Measurements from ENCODE around the gene IQCN.

Gene IQCN

DNA sequence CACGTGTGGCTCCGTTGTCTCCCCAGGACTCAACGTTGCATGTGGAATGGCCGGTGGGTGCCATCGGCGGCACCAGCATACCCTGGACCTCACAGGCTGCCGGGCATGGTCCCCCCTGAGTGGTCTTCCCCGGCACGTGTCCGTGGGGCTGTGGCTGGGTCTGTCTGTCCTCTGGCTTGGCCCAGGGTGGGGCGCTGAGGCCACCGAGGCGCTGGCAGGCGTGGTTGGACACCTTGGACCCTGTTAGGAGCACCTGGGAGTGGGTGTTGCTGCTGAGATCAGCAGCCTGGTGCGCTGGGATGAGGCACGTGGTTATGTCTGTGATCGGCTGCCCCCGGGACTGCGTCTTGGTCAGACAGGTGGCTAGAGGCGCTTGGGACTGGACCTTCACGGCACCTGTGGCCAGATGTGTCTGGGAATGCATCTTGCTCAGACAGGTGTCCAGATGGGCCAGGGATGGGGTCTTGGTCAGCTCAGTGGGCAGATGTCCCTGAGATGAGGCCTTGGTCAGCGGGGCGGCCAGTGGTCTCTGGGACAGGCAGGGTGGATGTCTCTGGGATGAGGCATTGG, 9.2 kb downstream of the IQCN start:
- DNase-seq (ENCODE audit: low read depth in 2 of 2): no peak

DNA sequence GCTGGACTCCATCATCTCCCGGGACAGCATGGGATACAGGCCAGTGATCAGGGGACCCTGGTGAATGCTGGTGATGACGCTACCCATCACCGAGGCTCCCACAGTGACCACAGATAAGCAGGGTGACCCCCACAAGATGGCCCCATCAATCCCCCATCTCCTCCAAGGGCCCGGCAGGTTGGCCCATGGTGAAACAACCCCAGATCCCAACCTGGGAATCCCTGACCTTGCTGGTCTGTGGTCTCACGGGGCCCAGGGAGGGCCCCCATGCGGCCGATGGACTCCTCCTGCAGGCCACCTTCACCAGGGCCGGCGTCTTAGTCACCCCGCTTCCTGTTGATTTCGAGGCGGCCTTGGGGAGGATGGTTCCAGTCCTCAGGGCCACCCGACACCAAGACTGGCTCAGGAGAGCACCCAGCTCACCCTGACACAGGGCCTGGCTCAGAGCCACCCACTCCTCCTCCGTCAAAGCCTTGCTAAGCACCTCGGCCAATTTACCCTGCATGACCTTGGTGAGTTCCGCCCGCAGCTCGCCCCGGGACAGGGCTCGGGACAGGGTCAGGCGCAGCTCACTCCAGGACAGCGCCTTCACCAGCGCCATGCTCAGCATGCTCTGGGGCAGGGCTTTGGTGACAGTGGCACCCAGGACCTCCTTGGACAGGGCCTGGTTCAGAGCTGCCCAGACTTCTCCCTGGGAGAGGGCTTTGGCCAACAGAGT, 10.0 kb downstream of the IQCN start:
- DNase-seq (ENCODE audit: low read depth in 2 of 2): no peak

DNA sequence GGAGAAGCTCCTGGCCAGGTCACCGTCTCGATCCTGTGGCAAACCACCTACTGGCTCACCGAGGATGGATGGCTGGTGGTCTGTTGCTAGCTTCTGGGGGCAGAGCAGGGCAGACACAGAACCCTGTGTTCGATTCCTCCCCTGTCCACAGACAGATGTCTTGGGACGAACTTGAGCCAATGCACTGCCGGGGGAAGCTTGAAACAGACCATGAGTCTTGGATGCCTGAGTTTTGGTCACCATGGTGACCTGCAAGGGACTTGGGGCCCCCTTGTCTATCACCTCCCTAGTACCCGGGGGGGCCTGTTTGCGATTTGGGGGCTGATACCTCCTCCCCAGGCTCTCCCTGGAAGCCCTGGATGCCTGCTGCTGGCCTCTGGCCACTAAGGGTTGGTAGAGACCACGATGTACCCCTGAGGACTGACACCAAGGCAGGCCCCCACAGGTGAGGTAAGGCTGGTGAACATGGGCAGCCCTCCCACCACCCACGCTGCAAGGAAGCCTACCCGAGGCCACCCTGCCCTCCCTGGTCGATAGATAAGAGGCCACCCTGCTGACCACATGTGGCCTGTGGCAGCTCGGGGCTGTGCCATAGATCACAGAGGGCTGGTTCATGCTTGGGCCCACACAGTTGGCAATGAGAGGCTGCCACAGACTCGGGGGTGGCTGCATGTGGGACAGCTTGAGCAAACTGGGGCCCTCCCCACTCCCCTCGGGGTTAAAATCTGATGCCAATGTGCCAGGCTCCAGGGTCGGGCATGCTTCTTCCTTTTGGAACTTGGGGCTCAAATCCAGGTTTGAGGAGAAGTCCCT, 10.7 kb downstream of the IQCN start:
- no peak for DNase-seq (ENCODE audit: low read depth in 2 of 2)

DNA sequence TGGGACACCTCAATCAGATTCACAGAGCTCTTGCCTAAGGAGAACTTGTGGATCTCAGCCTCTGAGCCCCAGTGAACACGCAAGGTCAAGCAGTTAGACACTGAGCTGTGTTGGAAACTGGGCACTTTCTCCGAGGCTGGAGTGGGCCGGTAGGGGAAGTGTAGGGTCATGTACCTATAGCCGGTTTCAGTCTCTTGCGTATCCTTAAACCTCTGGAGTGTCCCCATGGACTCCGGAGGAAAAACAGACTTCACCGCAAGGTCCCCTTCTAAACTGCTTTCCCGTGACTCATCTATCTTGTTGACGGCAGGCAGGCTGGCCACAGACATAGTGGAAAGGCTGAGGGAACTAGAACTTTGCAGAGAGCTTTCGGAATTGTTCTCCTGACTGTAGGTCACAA, 11.3 kb downstream of the IQCN start:
- no peak for DNase-seq (ENCODE audit: low read depth in 2 of 2)

DNA sequence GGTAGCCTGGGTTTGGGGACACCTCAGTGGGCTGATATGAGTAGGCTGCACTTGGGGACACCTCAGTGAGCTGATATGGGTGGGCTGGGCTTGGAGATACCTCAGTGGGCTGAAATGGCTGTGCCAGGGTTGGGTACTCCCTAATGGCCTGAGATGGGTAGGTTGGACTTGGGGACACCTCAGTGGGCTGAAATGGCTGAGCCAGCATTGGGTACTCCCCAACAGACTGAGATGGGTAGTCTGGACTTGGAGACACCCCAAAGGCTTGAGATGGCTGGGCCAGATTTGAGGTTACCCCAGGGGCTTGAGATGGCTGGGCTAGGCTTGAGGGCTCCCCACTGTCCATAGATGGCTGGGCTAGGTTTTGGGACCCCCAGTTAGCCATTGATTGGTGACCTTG, 12.1 kb downstream of the IQCN start:
- DNase-seq (ENCODE audit: low read depth in 2 of 2): no peak

DNA sequence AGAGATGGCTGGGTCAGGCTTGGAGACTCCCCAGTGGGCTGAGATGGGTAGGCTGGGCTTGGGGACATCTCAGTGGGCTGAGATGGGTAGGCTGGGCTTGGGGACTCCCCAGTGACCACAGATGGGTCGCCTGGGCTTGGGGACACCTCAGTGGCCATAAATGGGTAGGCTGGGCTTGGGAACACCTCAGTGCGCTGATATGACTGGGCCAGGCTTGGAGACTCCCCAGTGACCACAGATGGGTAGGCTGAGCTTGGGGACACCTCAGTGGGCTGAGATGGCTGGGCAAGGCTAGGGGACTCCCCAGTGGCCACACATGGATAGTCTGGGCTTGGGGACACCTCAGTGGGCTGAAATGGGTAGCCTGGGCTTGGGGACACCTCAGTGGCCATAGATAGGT, 12.8 kb downstream of the IQCN start:
- no peak for DNase-seq (ENCODE audit: low read depth in 2 of 2)

DNA sequence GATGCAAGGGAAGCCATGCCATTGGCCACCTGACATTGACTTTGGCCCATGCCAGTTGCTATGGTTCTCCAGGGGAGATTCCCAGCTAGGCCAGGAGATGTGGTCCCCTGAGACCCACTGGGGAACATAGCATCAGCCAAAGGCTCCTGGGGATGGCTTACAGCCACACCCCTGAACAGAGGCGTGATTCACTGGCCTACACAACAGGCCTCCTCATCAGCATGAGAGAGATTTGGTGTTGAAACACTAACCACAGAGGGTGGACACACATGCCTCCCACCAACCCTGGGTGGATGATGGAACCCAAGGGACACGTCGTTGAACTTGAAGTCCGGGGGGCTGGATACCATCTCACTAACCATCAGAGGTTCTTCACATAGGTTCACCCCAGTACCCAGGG, 14.4 kb downstream of the IQCN start:
- no peak for DNase-seq (ENCODE audit: low read depth in 2 of 2)

DNA sequence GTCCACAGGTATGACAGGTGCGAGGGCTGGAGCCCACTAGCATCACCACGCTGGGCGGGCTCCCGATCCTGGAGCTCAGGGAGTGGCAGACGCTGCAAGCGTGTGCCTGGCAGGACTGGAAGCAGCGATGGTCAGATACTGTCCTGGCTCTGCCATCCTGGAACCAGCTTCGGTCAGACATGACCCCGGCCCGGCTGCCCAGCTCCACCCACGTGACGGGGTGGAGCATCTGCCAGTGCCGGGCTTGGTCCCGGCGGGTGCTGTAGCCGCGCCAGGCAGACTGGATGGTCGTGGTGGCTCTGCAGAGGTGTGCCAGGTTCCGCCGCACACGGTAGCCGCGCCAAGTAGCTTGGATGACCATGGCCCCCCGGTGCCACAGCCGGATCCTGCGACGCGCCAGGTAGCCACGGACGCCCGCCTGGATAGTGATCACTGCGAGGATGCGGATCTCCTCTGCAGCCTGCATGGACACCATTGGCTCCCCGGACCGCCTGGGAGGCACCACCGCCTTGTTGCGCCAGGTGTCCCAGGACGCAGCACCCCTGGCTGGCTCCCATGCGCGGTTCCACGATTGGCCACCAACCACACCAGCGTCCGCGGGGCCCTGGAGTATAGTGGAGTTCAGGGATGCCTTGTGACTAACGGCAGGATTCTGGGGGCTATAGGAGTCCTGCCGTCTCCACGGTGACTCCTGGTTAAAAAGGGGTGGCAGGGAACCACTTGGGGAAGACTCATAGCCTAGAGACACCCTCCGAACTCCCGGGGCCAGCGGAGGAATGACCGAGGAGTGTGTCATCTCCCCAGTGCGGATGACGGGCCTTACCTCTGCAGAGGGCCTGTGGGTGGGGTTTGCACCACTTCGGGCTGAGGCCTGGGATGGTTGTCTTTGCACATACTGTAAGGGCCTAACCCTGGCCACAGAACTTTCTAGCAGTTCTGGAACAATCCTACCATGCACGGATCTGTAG, 16.5 kb downstream of the IQCN start:
- DNase-seq (ENCODE audit: low read depth in 2 of 2): no peak

DNA sequence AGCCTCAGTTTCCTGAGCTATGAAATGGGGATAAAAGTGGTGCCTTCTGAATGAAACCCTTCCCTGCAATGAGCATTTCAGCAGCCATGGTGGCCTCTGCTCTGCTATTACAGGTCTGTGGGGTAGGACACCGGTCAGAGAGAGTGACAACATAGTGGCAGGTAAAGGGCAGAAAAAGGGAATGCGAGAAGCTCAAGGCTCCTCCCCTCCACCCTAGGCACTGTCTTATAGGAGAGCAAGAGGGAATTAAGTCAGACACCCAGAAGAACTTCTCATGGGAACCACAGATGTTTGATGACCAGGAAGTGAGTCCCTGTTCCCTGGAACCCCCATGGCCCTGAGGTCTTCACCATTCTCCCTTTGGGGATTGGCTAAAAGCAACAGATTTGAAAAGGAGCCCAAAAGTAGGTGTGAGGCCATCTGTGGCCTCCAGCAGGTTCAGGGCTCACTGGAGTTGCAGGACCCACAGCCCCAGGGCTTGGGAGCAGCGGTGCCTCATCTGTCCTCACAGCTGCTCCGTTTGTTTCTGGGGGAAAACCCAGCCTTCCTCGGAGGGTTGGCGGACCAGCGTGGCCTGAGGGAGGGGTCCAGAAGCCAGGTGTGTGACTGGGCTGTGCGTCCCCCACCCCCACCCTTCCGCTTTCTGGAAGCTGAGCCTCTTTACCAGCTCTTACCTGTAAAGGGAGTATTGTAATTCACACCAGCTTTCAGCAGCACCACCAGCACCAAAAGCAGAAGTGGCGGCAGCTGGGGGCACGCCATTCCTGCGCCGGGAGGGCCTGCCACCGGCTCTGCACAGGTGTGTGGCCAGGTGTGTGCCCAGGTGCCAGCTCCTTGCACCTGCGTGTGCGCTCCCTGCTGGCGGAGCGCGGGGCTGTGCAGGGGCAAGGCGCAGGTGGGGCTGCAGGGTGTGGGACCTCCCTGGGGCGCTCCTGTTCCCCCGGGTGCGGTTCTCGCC, 19.4 kb downstream of the IQCN start:
- DNase-seq (ENCODE audit: low read depth in 2 of 2): no peak

DNA sequence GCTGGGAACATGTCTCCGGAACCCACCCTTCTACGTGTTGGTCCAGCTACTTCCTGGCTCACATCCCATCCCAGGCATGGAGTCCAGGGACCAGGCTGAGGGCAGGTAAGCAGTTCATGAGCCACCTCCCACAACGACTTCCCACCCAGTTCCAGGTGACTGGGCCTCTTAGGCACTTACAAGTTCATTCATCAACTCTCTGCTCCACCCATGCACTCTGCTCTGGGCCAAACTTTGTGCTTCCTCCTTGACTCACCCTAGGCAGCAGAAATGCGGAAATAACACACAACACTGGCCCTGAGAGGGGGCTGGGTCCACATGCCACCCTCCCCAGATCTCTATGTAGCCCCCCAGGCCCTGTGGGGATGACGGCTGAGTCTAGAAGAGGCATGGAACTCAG, 20.5 kb downstream of the IQCN start:
- no peak for DNase-seq (ENCODE audit: low read depth in 2 of 2)

DNA sequence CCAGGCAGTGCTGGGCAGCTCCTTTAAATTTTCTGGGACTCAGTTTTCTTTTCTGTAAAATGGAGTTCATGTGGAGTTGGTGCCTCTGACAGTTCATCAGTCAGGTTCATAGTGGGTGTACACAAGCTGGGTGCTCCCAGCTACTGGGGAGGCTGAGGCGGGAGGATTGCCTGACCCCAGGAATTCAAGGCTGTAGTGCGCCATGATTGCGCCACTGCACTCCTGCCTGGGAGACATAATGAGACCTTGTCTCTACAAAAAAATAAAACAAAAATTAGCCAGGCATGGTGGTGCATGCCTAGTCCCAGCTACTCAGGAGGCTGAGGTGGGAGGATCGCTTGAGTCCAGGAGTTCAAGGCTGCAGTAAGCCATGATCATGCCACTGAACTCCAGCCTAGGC, 21.1 kb downstream of the IQCN start:
- no peak for DNase-seq (ENCODE audit: low read depth in 2 of 2)

DNA sequence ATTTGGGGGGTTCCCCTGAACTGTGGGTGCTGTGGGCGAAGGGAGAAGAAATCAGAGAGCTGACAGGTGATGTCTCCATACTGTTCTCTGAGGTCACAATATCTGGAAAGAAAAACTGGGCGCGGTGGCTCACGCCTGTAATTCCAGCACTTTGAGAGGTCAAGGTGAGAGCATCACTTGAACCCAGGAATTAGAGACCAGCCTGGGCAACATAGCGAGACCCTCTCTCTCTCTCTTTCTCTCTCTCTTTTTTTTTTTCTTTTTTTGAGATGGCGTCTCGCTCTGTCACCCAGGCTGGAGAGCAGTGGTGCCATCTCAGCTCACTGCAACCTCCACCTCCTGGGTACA, 21.9 kb downstream of the IQCN start:
- no peak for DNase-seq (ENCODE audit: low read depth in 2 of 2)

DNA sequence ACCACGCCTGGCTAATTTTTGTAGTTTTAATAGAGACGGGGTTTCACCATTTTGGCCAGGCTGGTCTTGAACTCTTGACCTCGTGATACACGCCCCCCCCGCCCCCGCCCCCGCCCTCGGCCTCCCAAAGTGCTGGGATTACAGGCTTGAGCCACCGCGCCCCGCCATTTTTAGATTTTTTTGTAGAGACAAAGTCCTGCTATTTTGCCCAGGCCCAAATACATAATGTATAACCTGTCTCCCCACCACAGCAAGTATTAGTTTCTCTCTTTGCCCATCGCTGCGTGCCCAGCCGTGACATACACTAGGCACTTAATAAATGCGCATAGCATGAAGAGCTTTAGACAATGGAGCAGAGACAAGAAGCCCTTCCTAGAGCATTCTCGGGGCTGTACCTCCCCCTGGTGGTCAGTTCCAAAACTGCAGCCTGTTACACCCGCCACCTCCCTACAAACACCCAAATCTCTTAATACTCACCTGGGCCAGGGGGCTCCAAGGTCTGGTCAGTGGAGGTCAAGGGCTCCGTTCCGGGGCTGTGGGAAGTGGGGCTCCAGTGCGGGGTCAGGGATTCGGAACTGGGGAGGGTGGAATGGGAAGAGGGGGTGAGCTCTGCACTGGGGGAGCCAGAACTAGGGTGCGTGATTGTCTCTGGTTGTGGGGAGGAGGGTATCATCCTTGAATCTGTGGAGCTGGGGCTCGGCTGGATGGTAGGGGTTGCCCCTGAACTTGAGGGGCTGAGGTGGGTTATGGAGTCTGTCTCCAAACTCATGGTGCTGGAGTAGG, 22.5 kb downstream of the IQCN start:
- DNase-seq (ENCODE audit: low read depth in 2 of 2): peak; percentile 50 to 58

DNA sequence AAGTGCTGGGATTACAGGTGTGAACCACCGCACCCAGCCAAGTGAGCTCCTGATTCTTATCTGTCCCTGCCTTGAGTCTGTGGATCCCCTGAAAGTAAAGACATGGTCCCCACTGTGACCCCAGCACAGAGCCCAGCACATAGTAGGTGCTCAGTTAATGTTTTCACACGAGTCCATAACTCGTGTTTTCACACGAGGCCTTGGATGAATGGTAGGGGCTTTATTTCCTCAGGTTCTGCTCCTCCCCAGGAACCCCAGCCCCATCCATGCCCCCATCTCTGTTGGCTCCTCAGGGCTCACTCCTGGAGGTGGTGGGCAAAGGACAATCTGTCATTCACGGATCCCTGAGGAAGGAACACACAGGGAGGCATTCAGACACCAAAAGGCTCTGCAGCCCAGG, 24.4 kb downstream of the IQCN start:
- no peak for DNase-seq (ENCODE audit: low read depth in 2 of 2)

DNA sequence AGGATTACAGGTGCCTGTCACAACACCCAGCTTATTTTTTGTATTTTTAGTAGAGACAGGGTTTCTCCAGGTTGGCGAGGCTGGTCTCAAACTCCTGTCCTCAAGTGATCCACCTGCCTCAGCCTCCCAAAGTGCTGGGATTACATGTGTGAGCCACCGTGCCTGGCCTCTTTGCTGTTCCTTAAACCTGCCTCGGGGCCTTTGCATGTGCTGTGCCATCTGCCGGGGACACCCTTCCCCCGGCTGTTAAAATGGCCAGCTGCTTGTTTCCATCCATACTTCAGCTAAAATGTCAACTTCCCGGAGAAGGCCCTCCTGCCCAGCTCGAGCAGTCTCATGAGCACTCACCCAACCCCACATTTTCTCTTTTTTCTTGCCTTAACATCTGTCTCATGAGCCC, 29.0 kb downstream of the IQCN start:
- DNase-seq (ENCODE audit: low read depth in 2 of 2): no peak

DNA sequence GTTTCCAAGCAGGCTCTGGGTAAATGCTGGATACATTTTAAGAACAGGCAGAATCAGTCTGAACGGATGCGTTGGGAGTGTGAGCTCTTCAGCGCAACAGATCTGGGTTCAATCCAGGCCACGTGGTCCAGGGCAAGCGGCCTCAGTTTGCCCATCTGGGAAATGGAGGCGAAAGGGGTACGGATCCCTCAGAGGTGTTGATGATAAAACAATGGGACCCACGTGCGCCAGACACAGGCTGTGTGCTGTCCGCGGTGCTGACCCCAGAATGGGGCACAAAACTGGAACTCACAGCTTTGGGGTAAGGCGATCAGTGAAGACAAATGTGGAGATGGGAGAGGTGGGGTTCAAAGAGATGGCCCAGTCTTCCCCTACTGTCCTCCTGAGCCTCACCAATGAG, 34.9 kb downstream of the IQCN start:
- no peak for DNase-seq (ENCODE audit: low read depth in 2 of 2)

DNA sequence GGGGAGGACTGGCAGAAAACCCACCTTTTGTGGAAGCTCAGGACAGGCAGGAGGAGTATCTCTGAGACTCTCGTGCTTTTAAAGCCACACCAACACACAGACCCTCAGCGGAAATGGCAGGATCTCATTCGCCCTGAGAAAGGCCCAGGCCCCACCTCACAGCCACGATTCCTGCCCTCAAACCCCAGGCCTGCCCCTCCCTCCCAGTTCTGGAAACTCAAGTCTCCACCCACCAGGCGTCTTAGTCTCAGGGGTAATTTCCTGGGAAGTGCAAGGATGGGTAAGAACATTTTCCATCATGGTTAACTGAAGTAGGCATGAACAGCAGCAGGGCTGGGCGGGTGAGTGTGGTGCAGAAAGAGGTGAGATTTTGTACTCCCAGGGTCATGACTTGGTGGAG, 40.1 kb downstream of the IQCN start:
- DNase-seq (ENCODE audit: low read depth in 2 of 2): no peak

DNA sequence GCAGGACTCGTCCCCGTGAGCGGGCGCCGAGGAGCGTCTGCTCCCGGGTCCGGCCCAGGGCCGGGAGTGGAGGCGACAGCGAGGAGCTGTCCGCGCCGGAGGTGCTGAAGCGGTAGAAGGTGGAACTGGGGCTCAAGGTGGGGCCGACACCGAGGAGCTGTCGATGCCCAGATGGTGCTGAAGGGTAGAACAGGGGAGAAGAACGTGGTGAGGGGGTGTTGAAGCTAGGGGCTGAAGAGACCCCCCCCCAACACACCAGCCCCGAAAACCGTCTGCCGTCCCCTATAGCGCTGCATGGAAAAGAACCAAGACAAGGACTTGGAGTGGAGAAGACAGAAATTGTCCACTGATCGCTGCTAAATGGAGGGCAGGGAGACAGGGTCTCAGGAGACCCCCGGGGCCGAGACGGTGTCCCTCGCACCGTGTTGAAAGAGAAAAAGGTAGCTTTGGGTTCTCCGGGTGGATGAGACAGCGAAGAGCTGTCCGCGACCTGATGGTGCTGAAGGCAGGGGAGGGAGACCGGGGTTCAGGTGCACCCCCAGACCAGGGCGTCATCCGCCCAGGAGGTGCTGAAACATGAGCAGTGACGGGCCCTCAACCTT, 40.9 kb downstream of the IQCN start:
- no peak for DNase-seq (ENCODE audit: low read depth in 2 of 2)

DNA sequence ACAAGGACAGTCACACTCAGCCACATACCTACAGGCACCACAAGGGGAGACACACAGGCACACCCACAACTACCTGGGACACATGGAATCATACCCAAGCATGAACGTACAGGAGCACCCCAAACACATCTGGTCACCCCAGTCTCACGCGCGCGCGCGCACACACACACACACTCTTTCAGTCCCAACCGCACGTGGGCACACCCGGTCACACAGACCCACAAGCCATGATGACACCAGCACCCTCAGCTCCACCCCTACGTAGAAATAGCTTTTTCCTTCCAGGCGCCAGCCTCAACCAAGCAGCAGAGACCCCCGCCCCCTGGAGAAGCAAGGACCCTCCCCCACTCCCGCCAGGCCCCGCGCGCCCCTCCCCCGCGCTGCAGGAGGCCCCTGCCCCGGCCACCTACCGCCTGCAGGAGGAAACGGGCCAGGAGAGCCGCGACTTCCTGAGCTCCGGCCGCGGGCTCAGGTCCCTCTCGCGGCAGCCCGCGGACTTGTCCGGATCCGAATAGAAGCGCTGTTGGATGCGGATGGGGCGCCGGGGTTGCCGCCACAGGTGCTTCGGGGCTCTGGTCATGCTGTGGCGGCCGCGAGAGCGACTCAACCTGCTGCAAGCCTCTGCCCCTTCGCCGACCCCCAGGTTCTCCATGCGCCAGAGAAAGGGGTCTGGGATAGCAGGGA, 41.6 kb downstream of the IQCN start:
- no peak for DNase-seq (ENCODE audit: low read depth in 2 of 2)
